HEK293 (cell line): Measurements from ENCODE around the gene PANK4.

ENCODE experiments used
- ATF2 ChIP-seq: fragments of 450-650 bp; formaldehyde crosslinking; IDR thresholded peaks from 2 replicates; pipeline ENCODE4 v1.5.1; 2016; ENCODE audit warnings: missing biosample characterization, missing genetic modification characterization, low read depth
- KLF1 ChIP-seq: fragments of 450-650 bp; formaldehyde crosslinking; IDR thresholded peaks from 2 replicates; pipeline ENCODE4 v1.5.1; 2016; ENCODE audit warnings: missing biosample characterization, missing genetic modification characterization
- MYNN ChIP-seq: fragments of 450-650 bp; formaldehyde crosslinking; IDR thresholded peaks from 2 replicates; pipeline ENCODE4 v1.5.1; 2016; ENCODE audit warnings: missing biosample characterization, missing genetic modification characterization, borderline replicate concordance
- PATZ1 ChIP-seq: fragments of 450-650 bp; formaldehyde crosslinking; IDR thresholded peaks from 2 replicates; pipeline ENCODE4 v1.5.1; 2016; ENCODE audit warnings: missing biosample characterization, missing genetic modification characterization
- SP7 ChIP-seq: fragments of 450-650 bp; formaldehyde crosslinking; IDR thresholded peaks from 2 replicates; pipeline ENCODE4 v1.5.1; 2016; ENCODE audit warnings: missing biosample characterization, missing genetic modification characterization
- YY2 ChIP-seq: fragments of 450-650 bp; formaldehyde crosslinking; IDR thresholded peaks from 2 replicates; pipeline ENCODE4 v1.5.1; 2016; ENCODE audit warnings: missing biosample characterization, missing genetic modification characterization
- ZBTB1 ChIP-seq: fragments of 450-650 bp; formaldehyde crosslinking; IDR thresholded peaks from 2 replicates; pipeline ENCODE4 v1.5.1; 2016; ENCODE audit warnings: missing biosample characterization, missing genetic modification characterization
- ZBTB20 ChIP-seq: fragments of 450-650 bp; formaldehyde crosslinking; IDR thresholded peaks from 2 replicates; pipeline ENCODE4 v1.5.1; 2016; ENCODE audit warnings: missing biosample characterization, missing genetic modification characterization
- ZBTB48 ChIP-seq: fragments of 450-650 bp; formaldehyde crosslinking; IDR thresholded peaks from 2 replicates; pipeline ENCODE4 v1.5.1; 2016; ENCODE audit warnings: missing biosample characterization, missing genetic modification characterization
- ZIC2 ChIP-seq: fragments of 450-650 bp; formaldehyde crosslinking; IDR thresholded peaks from 2 replicates; pipeline ENCODE4 v1.5.1; 2016; ENCODE audit warnings: missing biosample characterization, missing genetic modification characterization
- ZNF148 ChIP-seq: fragments of 450-650 bp; formaldehyde crosslinking; IDR thresholded peaks from 2 replicates; pipeline ENCODE4 v1.5.0; 2017; ENCODE audit warnings: missing biosample characterization, missing genetic modification characterization, borderline replicate concordance
- ZNF18 ChIP-seq: fragments of 450-650 bp; formaldehyde crosslinking; IDR thresholded peaks from 2 replicates; pipeline ENCODE4 v1.5.1; 2016; ENCODE audit warnings: missing biosample characterization, missing genetic modification characterization
- ZNF580 ChIP-seq: fragments of 450-650 bp; formaldehyde crosslinking; IDR thresholded peaks from 2 replicates; pipeline ENCODE4 v1.5.1; 2016; ENCODE audit warnings: missing biosample characterization, missing genetic modification characterization
- ZNF600 ChIP-seq: fragments of 450-650 bp; formaldehyde crosslinking; IDR thresholded peaks from 2 replicates; pipeline ENCODE4 v1.5.1; 2016; ENCODE audit warnings: missing biosample characterization, missing genetic modification characterization
- ZNF629 ChIP-seq: fragments of 450-650 bp; formaldehyde crosslinking; IDR thresholded peaks from 2 replicates; pipeline ENCODE4 v1.5.1; 2017; ENCODE audit warnings: missing biosample characterization, missing genetic modification characterization
- ZNF654 ChIP-seq: fragments of 450-650 bp; formaldehyde crosslinking; IDR thresholded peaks from 2 replicates; pipeline ENCODE4 v1.5.1; 2016; ENCODE audit warnings: low read depth, missing biosample characterization, missing genetic modification characterization
- ZNF664 ChIP-seq: fragments of 450-650 bp; formaldehyde crosslinking; IDR thresholded peaks from 2 replicates; pipeline ENCODE4 v1.5.1; 2016; ENCODE audit warnings: missing biosample characterization, missing genetic modification characterization
- ZNF692 ChIP-seq: fragments of 450-650 bp; formaldehyde crosslinking; IDR thresholded peaks from 2 replicates; pipeline ENCODE4 v1.5.1; 2016; ENCODE audit warnings: missing biosample characterization, missing genetic modification characterization

The PANK4 gene

GRCh38 chr1:2526824-2527555, 594 bp upstream of the PANK4 start (continued):
- no peak for TF ChIP-seq ATF2 (tag by site-specific recombination)
- peak; percentile 69 for TF ChIP-seq ZBTB20 (tag by site-specific recombination)
- TF ChIP-seq ZNF18: no peak
- peak; percentile 53; the same call in 1 of the 2 replicates for TF ChIP-seq SP7
- TF ChIP-seq ZNF600 (tag by site-specific recombination): 0 out of 2 replicates have a peak, but pooled peaks have one; percentile 31
- no peak for TF ChIP-seq ZNF664 (tag by site-specific recombination)
- TF ChIP-seq ZNF654 (tag by site-specific recombination): no peak
- peak; percentile 47; the same call in 1 of the 2 replicates for TF ChIP-seq ZIC2 (tag by site-specific recombination)
- TF ChIP-seq MYNN (tag by site-specific recombination): peak; percentile 98
- peak; percentile 68; the same call in 1 of the 2 replicates for TF ChIP-seq KLF1 (tag by site-specific recombination)
- TF ChIP-seq ZNF692 (tag by site-specific recombination): no peak
- no peak for TF ChIP-seq ZNF629 (tag by site-specific recombination)
- TF ChIP-seq ZBTB1 (tag by site-specific recombination): no peak
- TF ChIP-seq ZBTB48 (tag by site-specific recombination): peak; percentile 75
- no peak for TF ChIP-seq ZNF580 (tag by site-specific recombination)
- peak; percentile 35 for TF ChIP-seq PATZ1 (tag by site-specific recombination)
- TF ChIP-seq ZNF148: no peak
- TF ChIP-seq YY2 (tag by site-specific recombination): no peak
